Sigmoid colon (tissue), 7 donors: ENCODE data around the gene RNF182. TPM values are rescaled to one million over a fixed set of nuclear protein-coding genes. Genes with fewer than 3 reads are reported as not detected.
"Not testable (repeated sequence)": the region's sequence is repeated elsewhere in the genome, so short reads cannot be mapped to it uniquely, and the experiment has no call there.

ENCODE experiments used
- DNase-seq: peaks from one replicate; pipeline ENCODE4 v3.0.0-alpha.2; 2019
- H3K27ac ChIP-seq, 4 donors: fragments of 200-600 bp; sonication (generic); one replicate each; pipeline ENCODE4 v1.5.1; 2016 to 2019; ENCODE audit warnings: mild to moderate bottlenecking in 1 of 4
- H3K27me3 ChIP-seq, 3 donors: fragments of 200-600 bp; sonication (generic); one replicate each; pipeline ENCODE4 v1.5.1; 2019; ENCODE audit warnings: mild to moderate bottlenecking in 1 of 3
- H3K36me3 ChIP-seq, 4 donors: fragments of 200-600 bp; sonication (generic); one replicate each; pipeline ENCODE4 v1.5.1; 2016 to 2019
- H3K4me1 ChIP-seq, 4 donors: fragments of 200-600 bp; sonication (generic); one replicate each; pipeline ENCODE4 v1.5.1; 2017 to 2019
- H3K4me3 ChIP-seq, 4 donors: fragments of 200-600 bp; sonication (generic); one replicate each; pipeline ENCODE4 v1.5.1; 2017 to 2019; ENCODE audit warnings: mild to moderate bottlenecking in 2 of 4, moderate library complexity in 1 of 4
- H3K9me3 ChIP-seq, 4 donors: fragments of 200-600 bp in 3 of 4; sonication (generic) in 3 of 4; one replicate each; pipeline versions ENCODE4 v1.5.1 to v1.6.1; 2013 to 2019
- EP300 ChIP-seq, 4 donors: sonication (generic); formaldehyde crosslinking; IDR thresholded peaks; one replicate each; pipeline ENCODE4 v1.6.1; 2017; ENCODE audit warnings: antibody characterized with exemption in 4 of 4
- POLR2A ChIP-seq, 2 donors: fragments of 450-650 bp; IDR thresholded peaks; one replicate each; pipeline ENCODE4 v1.6.1; 2016; ENCODE audit warnings: antibody characterized with exemption in 2 of 2, mild to moderate bottlenecking in 2 of 2, moderate library complexity in 2 of 2
- POLR2AphosphoS5 ChIP-seq, 4 donors: sonication (generic); formaldehyde crosslinking; IDR thresholded peaks; one replicate each; pipeline ENCODE4 v1.6.1; 2017; ENCODE audit warnings: antibody characterized with exemption in 4 of 4
- WGBS, 2 donors: extraction: QIAGEN DNeasy Blood & Tissue Kit; methylation state at CpG; one replicate each; pipeline ENCODE4 v1.1.7; 2013; 5-methylcytosine and 5-hydroxymethylcytosine counted together
- intact Hi-C: fragments of 100-400 bp; cut with DNase I; formaldehyde crosslinking; loops from one replicate; pipeline ENCODE4 v1.15.1; 2023
- polyA plus RNA-seq, 3 donors: library from polyadenylated mRNA; stranded (reverse); fragments of 200-250 nt; gene quantifications; one replicate each; pipeline ENCODE4 v1.2.3, GENCODE V29; 2013
- total RNA-seq, 4 donors: library from RNA; depleted of rRNA; stranded (reverse); fragments of >200 nt; gene quantifications; one replicate each; pipeline ENCODE4 v1.1.0, GENCODE V29; 2016
- TF ChIP-seq, protein P1 (sequence below), 4 experiments: fragments of 450-650 bp in 3 of 4; fragments of 200-600 bp in 1 of 4; IDR thresholded peaks; one replicate each; pipeline ENCODE4 v1.5.1; 2016 to 2019; ENCODE audit warnings: antibody characterized with exemption in 4 of 4, mild to moderate bottlenecking in 3 of 4, moderate library complexity in 2 of 4
- donor health status: healthy with polysubstance abuse.
- donor health status: Bipolar disorder and iron deficiency.
- donor health status: healthy.

Gene RNF182
- total and polyA plus RNA-seq, 7 donors, result 0.06 to 0.71 (median 0.28) TPM; not detected in 2

DNA sequence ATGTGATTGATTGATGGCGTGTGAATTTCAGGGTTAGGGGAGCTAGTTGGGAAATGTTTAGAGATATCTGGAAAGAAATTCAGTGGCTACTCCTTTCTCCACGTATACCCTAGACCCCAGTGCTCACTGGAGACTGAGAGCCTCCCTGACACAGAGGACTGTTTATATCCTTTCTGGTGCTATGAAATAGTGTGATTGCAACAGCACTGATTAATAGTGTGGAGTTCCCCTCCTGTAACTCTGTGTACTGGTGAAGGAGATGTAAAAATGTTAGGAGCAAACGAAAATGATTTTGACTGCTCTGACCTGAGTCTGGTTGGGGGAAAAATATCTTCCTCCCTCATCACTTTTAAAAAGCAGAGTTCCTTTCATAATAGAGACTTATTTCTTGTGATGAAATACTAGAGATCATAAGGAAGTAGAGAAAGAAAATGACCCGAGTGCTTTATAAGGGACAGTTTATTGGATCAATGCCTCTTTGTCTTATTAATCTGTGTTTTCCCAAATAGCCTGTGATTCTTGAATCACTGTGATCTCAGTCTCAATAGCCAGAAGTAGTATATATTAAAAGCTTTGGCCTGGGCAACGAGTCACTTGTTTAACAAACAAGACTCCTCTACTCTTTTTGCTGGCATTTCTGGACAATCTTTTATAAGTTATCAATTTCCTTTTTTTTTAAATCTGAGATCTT lies 92.3 kb downstream of the RNF182 start:
- Histone ChIP-seq H3K27me3 (no peaks in the 10 kb centered on the region), H3K4me1 (no peaks in the 10 kb centered on the region), H3K27ac (no peak overlapping the region), H3K9me3 (no peaks in the 10 kb centered on the region), H3K4me3 (no peak overlapping the region), H3K36me3 (no peaks in the 10 kb centered on the region)
- TF ChIP-seq EP300 (IDR thresholded peaks at IDR 0.05) (no peak), POLR2AphosphoS5 (IDR thresholded peaks at IDR 0.05) (no peak), POLR2A (IDR thresholded peaks at IDR 0.05) (no peak)
- TF ChIP-seq, protein P1, sequence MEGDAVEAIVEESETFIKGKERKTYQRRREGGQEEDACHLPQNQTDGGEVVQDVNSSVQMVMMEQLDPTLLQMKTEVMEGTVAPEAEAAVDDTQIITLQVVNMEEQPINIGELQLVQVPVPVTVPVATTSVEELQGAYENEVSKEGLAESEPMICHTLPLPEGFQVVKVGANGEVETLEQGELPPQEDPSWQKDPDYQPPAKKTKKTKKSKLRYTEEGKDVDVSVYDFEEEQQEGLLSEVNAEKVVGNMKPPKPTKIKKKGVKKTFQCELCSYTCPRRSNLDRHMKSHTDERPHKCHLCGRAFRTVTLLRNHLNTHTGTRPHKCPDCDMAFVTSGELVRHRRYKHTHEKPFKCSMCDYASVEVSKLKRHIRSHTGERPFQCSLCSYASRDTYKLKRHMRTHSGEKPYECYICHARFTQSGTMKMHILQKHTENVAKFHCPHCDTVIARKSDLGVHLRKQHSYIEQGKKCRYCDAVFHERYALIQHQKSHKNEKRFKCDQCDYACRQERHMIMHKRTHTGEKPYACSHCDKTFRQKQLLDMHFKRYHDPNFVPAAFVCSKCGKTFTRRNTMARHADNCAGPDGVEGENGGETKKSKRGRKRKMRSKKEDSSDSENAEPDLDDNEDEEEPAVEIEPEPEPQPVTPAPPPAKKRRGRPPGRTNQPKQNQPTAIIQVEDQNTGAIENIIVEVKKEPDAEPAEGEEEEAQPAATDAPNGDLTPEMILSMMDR (IDR thresholded peaks at IDR 0.05), result no peak
- whole genome bisulfite sequencing, 2 donors, result 43 to 63% methylated on average over 5 of the region's 5 CpGs
- no peak for DNase-seq
- intact Hi-C loops, result no loop called here

DNA sequence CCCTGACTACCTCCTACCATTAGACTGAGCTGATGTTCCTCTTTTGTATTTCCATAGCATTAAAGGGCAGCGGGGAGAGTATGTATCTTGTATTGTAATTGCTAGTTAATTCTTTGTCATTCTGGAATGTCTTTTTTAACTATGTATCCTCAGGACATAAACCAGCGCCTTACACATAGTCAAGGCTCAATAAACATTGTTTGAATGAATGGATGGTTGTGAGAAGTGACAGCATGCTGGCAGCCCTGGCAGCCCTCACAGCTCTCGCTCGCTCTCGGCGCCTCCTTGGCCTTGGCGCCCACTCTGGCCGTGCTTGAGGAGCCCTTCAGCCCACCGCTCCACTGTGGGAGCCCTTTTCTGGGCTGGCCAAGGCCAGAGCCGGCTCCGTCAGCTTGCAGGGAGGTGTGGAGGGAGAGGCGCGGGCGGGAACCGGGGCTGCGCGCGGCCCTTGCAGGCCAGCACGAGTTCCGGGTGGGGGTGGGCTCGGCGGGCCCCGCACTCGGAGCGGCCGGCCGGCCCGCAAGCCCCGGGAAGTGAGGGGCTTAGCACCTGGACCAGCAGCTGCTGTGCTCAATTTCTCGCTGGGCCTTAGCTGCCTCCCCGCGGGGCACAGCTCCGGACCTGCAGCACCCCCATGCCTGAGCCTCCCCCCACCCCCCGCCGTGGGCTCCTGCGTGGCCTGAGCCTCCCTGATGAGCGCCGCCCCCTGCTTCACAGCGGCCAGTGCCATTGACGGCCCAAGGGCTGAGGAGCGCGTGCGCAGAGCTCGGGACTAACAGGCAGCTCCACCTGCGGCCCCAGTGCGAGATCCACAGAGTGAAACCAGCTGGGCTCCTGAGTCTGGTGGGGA lies 93.1 kb downstream of the RNF182 start:
- 90 to 91% methylated on average over 46 of the region's 46 CpGs for WGBS, 2 donors
- Histone ChIP-seq H3K27ac (no peak overlapping the region), H3K9me3 (no peaks in the 10 kb centered on the region), H3K4me3 (no peak overlapping the region), H3K27me3 (no peaks in the 10 kb centered on the region), H3K4me1 (no peaks in the 10 kb centered on the region), H3K36me3 (no peaks in the 10 kb centered on the region)
- no peak for DNase-seq
- intact Hi-C loops, result no loop called here
- no peak for TF ChIP-seq POLR2A (IDR thresholded peaks at IDR 0.05)
- TF ChIP-seq, protein P1 (IDR thresholded peaks at IDR 0.05), result no peak
- no peak for TF ChIP-seq POLR2AphosphoS5 (IDR thresholded peaks at IDR 0.05)
- TF ChIP-seq EP300 (IDR thresholded peaks at IDR 0.05), result no peak

DNA sequence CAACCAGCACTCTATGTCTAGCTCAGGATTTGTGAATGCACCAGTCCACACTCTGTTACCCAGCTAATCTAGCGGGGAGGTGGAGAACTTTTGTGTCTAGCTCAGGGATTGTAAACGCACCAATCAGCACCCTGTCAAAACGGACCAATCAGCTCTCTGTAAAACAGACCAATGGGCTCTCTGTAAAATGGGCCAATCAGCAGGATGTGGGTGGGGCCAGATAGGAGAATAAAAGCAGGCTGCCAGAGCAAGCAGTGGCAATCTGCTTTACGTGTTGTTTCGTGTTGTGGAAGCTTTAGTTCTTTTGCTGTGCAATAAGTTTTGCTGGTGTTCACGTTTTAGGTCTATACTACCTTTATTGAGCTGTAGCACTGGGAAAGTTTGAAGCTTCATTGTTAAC lies 93.8 kb downstream of the RNF182 start:
- H3K27ac ChIP-seq, H3K4me3 ChIP-seq, H3K27me3 ChIP-seq, H3K4me1 ChIP-seq, intact Hi-C loops, DNase-seq, H3K9me3 ChIP-seq, H3K36me3 ChIP-seq: not testable (repeated sequence)
- WGBS, 2 donors, result 85 to 93% methylated on average over 6 of the region's 6 CpGs

DNA sequence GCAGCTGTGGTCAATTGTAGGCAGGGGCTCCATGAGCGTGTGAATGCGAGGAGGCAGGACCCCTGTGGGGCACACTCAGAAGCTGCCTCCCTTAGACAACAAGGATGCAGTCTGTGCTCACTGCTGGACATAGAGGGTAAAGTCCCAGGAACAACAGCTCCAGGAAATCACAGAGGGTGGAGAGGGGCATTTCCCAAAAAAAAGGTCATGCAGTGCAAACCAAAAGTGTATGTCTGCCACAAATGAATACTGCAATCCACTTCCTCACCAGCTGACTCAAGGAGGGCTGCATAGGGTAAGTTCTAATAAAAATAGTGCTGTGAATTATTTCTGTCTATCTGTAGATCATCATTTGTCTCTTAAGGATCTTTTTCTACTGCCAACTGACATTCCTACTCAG lies 95.8 kb downstream of the RNF182 start:
- no peaks in the 10 kb centered on the region for H3K27me3 ChIP-seq
- H3K4me1 ChIP-seq, result no peaks in the 10 kb centered on the region
- no peak overlapping the region for H3K4me3 ChIP-seq
- TF ChIP-seq, protein P1 (IDR thresholded peaks at IDR 0.05), result no peak
- TF ChIP-seq POLR2A (IDR thresholded peaks at IDR 0.05) (no peak), POLR2AphosphoS5 (IDR thresholded peaks at IDR 0.05) (no peak), EP300 (IDR thresholded peaks at IDR 0.05) (no peak)
- no peak for DNase-seq
- 95 to 98% methylated on average over 2 of the region's 2 CpGs for WGBS, 2 donors
- intact Hi-C loops, result no loop called here
- no peak overlapping the region for H3K27ac ChIP-seq
- H3K9me3 ChIP-seq, result no peaks in the 10 kb centered on the region
- no peaks in the 10 kb centered on the region for H3K36me3 ChIP-seq

DNA sequence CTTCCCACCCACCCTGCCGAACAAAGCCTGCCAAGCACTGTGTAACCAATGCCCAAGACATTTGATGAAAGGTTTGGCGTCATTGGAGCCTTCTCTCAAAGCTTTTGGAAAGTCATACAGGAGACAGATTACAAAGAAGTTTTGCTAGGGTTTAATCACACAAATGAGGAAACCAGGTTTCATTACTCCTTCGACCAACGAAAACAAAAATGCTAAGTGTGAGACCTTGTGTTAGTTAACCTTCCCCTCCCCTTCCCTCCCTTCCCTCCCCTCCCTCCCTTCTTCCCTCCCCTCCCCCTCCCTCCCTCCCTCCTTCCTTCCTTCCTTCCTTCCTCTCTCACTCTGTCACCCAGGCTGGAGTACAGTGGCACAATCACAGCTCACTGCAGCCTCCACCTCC lies 96.7 kb downstream of the RNF182 start:
- 48 to 68% methylated on average over 4 of the region's 4 CpGs for whole genome bisulfite sequencing, 2 donors
- no peak for DNase-seq
- TF ChIP-seq POLR2A (IDR thresholded peaks at IDR 0.05) (no peak), EP300 (IDR thresholded peaks at IDR 0.05) (no peak), POLR2AphosphoS5 (IDR thresholded peaks at IDR 0.05) (no peak)
- TF ChIP-seq, protein P1 (IDR thresholded peaks at IDR 0.05), result no peak

More for the DNA sequence above, 96.7 kb downstream of the RNF182 start:
- no peak overlapping the region for H3K4me3 ChIP-seq
- no peaks in the 10 kb centered on the region for H3K9me3 ChIP-seq
- no peaks in the 10 kb centered on the region for H3K36me3 ChIP-seq
- no peaks in the 10 kb centered on the region for H3K4me1 ChIP-seq
- intact Hi-C loops, result no loop called here
- no peaks in the 10 kb centered on the region for H3K27me3 ChIP-seq
- H3K27ac ChIP-seq, result no peak overlapping the region
